NCI-H1417 (cell line): ENCODE data around the gene CCDC192.

Experiments
- DNase-seq, 3 experiments: peaks; one replicate each; lab custom pipeline; 2025; lab: John Stamatoyannopoulos, UW

Gene CCDC192

GRCh38 chr5:127981498-127981897, 278.3 kb downstream of the CCDC192 start:
- no peak for DNase-seq

DNA sequence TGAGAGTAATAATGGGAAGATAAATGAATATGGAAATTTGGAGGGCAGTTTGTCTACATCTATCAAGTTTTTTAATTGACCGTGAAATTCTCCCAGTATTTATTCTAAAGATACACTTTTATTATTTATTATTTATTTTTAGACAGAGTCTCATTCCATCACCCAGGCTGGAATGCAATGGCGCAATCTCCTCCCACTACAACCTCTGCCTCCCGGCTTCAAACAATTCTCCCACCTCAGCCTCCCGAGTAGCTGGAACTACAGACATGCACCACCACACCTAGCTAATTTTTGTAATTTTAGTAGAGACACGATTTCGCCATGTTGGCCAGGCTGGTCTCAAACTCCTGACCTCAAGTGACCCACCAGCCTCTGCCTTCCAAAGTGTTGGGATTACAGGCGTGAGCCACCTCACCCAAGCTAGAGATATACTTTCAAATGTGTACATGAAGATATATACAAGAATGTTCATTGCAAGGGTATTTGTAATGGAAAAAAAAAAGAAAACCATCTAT, 282.7 kb downstream of the CCDC192 start:
- DNase-seq, result no peak

GRCh38 chr5:127987354-127988145, 284.4 kb downstream of the CCDC192 start:
- no peak for DNase-seq

DNA sequence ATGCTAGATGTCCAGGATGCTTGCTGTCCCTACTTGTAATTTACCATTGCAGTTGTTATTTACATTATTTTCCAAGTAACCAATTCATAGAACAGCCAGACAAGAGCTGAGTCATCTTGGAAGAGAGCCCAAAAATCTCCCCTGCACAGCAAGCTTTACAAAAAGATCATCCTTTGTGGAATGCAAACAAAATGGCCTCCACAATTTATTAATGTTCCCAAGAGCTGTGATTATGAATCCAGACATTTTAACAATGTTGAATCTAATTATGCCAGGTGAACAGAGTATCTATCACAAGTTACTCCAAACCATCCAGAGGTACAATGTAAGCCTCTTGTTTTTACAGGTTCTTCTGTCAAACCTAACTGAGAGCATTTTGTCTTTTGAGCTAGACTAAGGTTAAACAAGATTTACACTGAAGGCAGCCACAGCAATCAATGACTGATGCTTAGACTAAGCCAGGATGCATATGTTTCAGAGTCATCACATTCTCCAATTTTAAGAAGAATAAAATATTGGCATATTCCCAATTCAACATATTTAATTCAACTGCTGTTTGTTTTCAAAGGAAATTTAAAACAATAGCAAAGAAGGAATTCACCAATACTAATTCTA, 285.1 kb downstream of the CCDC192 start:
- peak in 2 of 3 experiments; percentile 6 to 60 for DNase-seq
